Liver (tissue), 9 donors: ENCODE data around the gene ARL9. TPM values are rescaled to one million over a fixed set of nuclear protein-coding genes. Genes with fewer than 3 reads are reported as not detected.

Experiments used
- DNase-seq: peaks from one replicate; pipeline ENCODE4 v3.0.0-alpha.2; 2017; ENCODE audit warnings: low spot score
- H3K27ac ChIP-seq, 2 donors: one replicate each; pipeline ENCODE4 v1.7.0; 2013; ENCODE audit warnings: inconsistent platforms in 2 of 2, low read length in 2 of 2, control low read depth in 1 of 2, low read depth in 1 of 2, mild to moderate bottlenecking in 1 of 2
- H3K27me3 ChIP-seq, 4 donors: one replicate each; pipeline versions ENCODE4 v1.6.1 to v1.7.0; 2013; ENCODE audit warnings: low read length in 3 of 4, inconsistent platforms in 1 of 4, mild to moderate bottlenecking in 1 of 4, moderate library complexity in 1 of 4; ENCODE audit not compliant: control insufficient read depth in 4 of 4, insufficient read depth in 4 of 4
- H3K36me3 ChIP-seq, 4 donors: one replicate each; pipeline versions ENCODE4 v1.6.1 to v1.7.0; 2013; ENCODE audit warnings: low read length in 3 of 4, mild to moderate bottlenecking in 3 of 4, low read depth in 1 of 4, moderate library complexity in 1 of 4; ENCODE audit not compliant: control insufficient read depth in 4 of 4, insufficient read depth in 3 of 4
- H3K4me1 ChIP-seq, 4 donors: one replicate each; pipeline versions ENCODE4 v1.6.1 to v1.7.0; 2013; ENCODE audit warnings: low read length in 3 of 4, mild to moderate bottlenecking in 3 of 4, moderate library complexity in 1 of 4; ENCODE audit not compliant: control insufficient read depth in 4 of 4, insufficient read depth in 4 of 4
- H3K4me3 ChIP-seq, 3 donors: one replicate each; pipeline versions ENCODE4 v1.6.1 to v1.7.0; 2013; ENCODE audit warnings: low read length in 3 of 3, control low read depth in 1 of 3, low read depth in 1 of 3, mild to moderate bottlenecking in 1 of 3
- H3K9ac ChIP-seq, 2 donors: one replicate each; pipeline ENCODE4 v1.7.0; 2013; ENCODE audit warnings: low read length in 2 of 2, mild to moderate bottlenecking in 2 of 2, moderate library complexity in 2 of 2, control low read depth in 1 of 2, low read depth in 1 of 2
- H3K9me3 ChIP-seq, 4 donors: one replicate each; pipeline versions ENCODE4 v1.6.1 to v1.7.0; 2013; ENCODE audit warnings: low read length in 3 of 4; ENCODE audit not compliant: control insufficient read depth in 4 of 4
- ATF3 ChIP-seq: IDR thresholded peaks from 2 replicates; pipeline ENCODE4 v1.6.1; 2016; ENCODE audit warnings: antibody characterized with exemption
- CTCF ChIP-seq: fragments of 150-350 bp; IDR thresholded peaks from 2 replicates; pipeline ENCODE4 v1.5.1; 2017; ENCODE audit warnings: improper control_type of control experiment, low read depth, low read length; ENCODE audit not compliant: missing input control
- EGR1 ChIP-seq, 2 donors: IDR thresholded peaks; 2 replicates each; pipeline ENCODE4 v1.6.1; 2016 to 2018; ENCODE audit warnings: antibody characterized with exemption in 2 of 2, low read depth in 2 of 2
- FOXA1 ChIP-seq: IDR thresholded peaks from 2 replicates; pipeline ENCODE4 v1.6.1; 2016; ENCODE audit warnings: antibody characterized with exemption
- FOXA2 ChIP-seq: IDR thresholded peaks from 2 replicates; pipeline ENCODE4 v1.6.1; 2016; ENCODE audit warnings: antibody characterized with exemption
- HNF4A ChIP-seq, 2 donors: conservative IDR thresholded peaks; 2 replicates each; pipeline ENCODE4 v1.6.1; 2016; ENCODE audit warnings: antibody characterized with exemption in 2 of 2, mild to moderate bottlenecking in 2 of 2
- HNF4G ChIP-seq: IDR thresholded peaks from 2 replicates; pipeline ENCODE4 v1.6.1; 2016; ENCODE audit warnings: antibody characterized with exemption
- MAX ChIP-seq: IDR thresholded peaks from 2 replicates; pipeline ENCODE4 v1.6.1; 2016; ENCODE audit warnings: antibody characterized with exemption
- NR2F2 ChIP-seq: IDR thresholded peaks from 2 replicates; pipeline ENCODE4 v1.6.1; 2016; ENCODE audit warnings: antibody characterized with exemption
- RAD21 ChIP-seq, 2 donors: IDR thresholded peaks; 2 replicates each; pipeline ENCODE4 v1.6.1; 2016; ENCODE audit warnings: antibody characterized with exemption in 2 of 2, mild to moderate bottlenecking in 2 of 2
- RXRA ChIP-seq, 2 donors: IDR thresholded peaks; 2 replicates each; pipeline ENCODE4 v1.6.1; 2017 to 2018; ENCODE audit warnings: antibody characterized with exemption in 2 of 2, mild to moderate bottlenecking in 1 of 2
- SP1 ChIP-seq: IDR thresholded peaks from 2 replicates; pipeline ENCODE4 v1.6.1; 2018; ENCODE audit warnings: antibody characterized with exemption, mild to moderate bottlenecking
- TAF1 ChIP-seq: conservative IDR thresholded peaks from 2 replicates; pipeline ENCODE4 v1.6.1; 2016; ENCODE audit warnings: antibody characterized with exemption, mild to moderate bottlenecking
- YY1 ChIP-seq: IDR thresholded peaks from 2 replicates; pipeline ENCODE4 v1.6.1; 2016; ENCODE audit warnings: antibody characterized with exemption, mild to moderate bottlenecking
- WGBS: extraction: QIAGEN DNeasy Blood & Tissue Kit; methylation state at CpG from one replicate; pipeline ENCODE4 v1.1.7; 2013; 5-methylcytosine and 5-hydroxymethylcytosine counted together
- polyA plus RNA-seq, 2 donors: library from polyadenylated mRNA; stranded (reverse) in 1 of 2; unstranded in 1 of 2; fragments of 200-250 nt in 1 of 2; fragments of >200 nt in 1 of 2; fragmentation: Nextera tagmentation in 1 of 2; extraction: Ambion mirVana in 1 of 2; gene quantifications; one replicate each; pipeline versions ENCODE4 v1.2.1 to v1.2.3, GENCODE V29; 2013 to 2015
- total RNA-seq, 2 donors: library from RNA; depleted of rRNA; stranded (reverse); fragments of >200 nt; gene quantifications; one replicate each; pipeline ENCODE4 v1.2.3, GENCODE V29; 2014
- TF ChIP-seq, protein P1 (sequence below): IDR thresholded peaks from 2 replicates; pipeline ENCODE4 v1.6.1; 2016; ENCODE audit warnings: antibody characterized with exemption, mild to moderate bottlenecking
- TF ChIP-seq, protein P2 (sequence below): IDR thresholded peaks from 2 replicates; pipeline ENCODE4 v1.6.1; 2016; ENCODE audit warnings: antibody characterized with exemption
- donor health status: healthy.
- donor health status: healthy.
- donor health status: healthy.
- donor health status: healthy.
- donor health status: healthy.

The ARL9 gene
- total and polyA plus RNA-seq, 4 donors: 0.08 to 0.61 (median 0.10) TPM; not detected in 1

GRCh38 chr4:56531823-56532222 lies 26.2 kb downstream of the ARL9 start:
- H3K27me3 ChIP-seq: peaks cover 0 to 15% (median 0%) of the 10 kb centered on the region in 4 donors
- peaks cover 4 to 7% (median 6%) of the 10 kb centered on the region in 4 donors for H3K4me1 ChIP-seq

DNA sequence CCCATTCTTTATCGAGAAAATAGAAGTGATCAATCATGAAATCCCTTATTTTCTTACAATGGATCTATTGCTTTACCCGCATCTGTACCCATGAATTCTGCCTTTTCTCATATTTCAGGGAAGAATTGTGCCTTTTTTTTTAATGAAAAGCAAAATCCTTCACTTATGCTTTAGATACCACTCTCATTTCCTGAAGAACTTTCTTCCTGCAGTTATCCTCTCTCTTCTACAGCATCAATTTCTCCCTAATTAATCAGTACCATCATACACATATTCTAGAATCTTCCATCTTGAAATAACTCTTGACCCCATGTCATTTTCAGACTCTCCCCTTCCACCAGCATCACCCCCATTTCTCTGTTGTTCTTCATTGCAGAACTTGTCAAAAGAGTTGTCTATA lies 26.6 kb downstream of the ARL9 start:
- 89% methylated on average over 2 of the region's 2 CpGs for WGBS
- no peak for DNase-seq
- Histone ChIP-seq H3K4me1 (peaks cover 4 to 7% (median 6%) of the 10 kb centered on the region in 4 donors), H3K27me3 (peaks cover 0 to 15% (median 0%) of the 10 kb centered on the region in 4 donors), H3K36me3 (no peaks in the 10 kb centered on the region), H3K27ac (no peak overlapping the region), H3K9ac (no peak overlapping the region), H3K4me3 (no peak overlapping the region), H3K9me3 (no peaks in the 10 kb centered on the region)
- TF ChIP-seq HNF4A (conservative IDR thresholded peaks at IDR 0.05) (no peak), RAD21 (IDR thresholded peaks at IDR 0.05) (no peak), YY1 (no peak), CTCF (no peak), FOXA2 (no peak), NR2F2 (no peak), HNF4G (no peak), RXRA (IDR thresholded peaks at IDR 0.05) (no peak), SP1 (no peak), MAX (no peak), FOXA1 (no peak), TAF1 (no peak)
- TF ChIP-seq, protein P1, sequence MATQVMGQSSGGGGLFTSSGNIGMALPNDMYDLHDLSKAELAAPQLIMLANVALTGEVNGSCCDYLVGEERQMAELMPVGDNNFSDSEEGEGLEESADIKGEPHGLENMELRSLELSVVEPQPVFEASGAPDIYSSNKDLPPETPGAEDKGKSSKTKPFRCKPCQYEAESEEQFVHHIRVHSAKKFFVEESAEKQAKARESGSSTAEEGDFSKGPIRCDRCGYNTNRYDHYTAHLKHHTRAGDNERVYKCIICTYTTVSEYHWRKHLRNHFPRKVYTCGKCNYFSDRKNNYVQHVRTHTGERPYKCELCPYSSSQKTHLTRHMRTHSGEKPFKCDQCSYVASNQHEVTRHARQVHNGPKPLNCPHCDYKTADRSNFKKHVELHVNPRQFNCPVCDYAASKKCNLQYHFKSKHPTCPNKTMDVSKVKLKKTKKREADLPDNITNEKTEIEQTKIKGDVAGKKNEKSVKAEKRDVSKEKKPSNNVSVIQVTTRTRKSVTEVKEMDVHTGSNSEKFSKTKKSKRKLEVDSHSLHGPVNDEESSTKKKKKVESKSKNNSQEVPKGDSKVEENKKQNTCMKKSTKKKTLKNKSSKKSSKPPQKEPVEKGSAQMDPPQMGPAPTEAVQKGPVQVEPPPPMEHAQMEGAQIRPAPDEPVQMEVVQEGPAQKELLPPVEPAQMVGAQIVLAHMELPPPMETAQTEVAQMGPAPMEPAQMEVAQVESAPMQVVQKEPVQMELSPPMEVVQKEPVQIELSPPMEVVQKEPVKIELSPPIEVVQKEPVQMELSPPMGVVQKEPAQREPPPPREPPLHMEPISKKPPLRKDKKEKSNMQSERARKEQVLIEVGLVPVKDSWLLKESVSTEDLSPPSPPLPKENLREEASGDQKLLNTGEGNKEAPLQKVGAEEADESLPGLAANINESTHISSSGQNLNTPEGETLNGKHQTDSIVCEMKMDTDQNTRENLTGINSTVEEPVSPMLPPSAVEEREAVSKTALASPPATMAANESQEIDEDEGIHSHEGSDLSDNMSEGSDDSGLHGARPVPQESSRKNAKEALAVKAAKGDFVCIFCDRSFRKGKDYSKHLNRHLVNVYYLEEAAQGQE: no peak

More at GRCh38 chr4:56531823-56532222, 26.2 kb downstream of the ARL9 start:
- H3K4me3 ChIP-seq: no peak overlapping the region
- H3K36me3 ChIP-seq: no peaks in the 10 kb centered on the region
- TF ChIP-seq RXRA (IDR thresholded peaks at IDR 0.05) (no peak), MAX (no peak), SP1 (no peak), CTCF (no peak), EGR1 (IDR thresholded peaks at IDR 0.05; ENCODE audit: low read depth in 2 of 2) (no peak), HNF4G (no peak), YY1 (no peak), NR2F2 (no peak), FOXA2 (no peak), ATF3 (no peak), RAD21 (IDR thresholded peaks at IDR 0.05) (no peak)
- TF ChIP-seq, protein P2, sequence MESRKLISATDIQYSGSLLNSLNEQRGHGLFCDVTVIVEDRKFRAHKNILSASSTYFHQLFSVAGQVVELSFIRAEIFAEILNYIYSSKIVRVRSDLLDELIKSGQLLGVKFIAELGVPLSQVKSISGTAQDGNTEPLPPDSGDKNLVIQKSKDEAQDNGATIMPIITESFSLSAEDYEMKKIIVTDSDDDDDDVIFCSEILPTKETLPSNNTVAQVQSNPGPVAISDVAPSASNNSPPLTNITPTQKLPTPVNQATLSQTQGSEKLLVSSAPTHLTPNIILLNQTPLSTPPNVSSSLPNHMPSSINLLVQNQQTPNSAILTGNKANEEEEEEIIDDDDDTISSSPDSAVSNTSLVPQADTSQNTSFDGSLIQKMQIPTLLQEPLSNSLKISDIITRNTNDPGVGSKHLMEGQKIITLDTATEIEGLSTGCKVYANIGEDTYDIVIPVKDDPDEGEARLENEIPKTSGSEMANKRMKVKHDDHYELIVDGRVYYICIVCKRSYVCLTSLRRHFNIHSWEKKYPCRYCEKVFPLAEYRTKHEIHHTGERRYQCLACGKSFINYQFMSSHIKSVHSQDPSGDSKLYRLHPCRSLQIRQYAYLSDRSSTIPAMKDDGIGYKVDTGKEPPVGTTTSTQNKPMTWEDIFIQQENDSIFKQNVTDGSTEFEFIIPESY: no peak
- no peaks in the 10 kb centered on the region for H3K9me3 ChIP-seq
- no peak overlapping the region for H3K27ac ChIP-seq
- peak; percentile 39 for DNase-seq
- WGBS: 76% methylated on average over 4 of the region's 4 CpGs
- no peak overlapping the region for H3K9ac ChIP-seq
